Endodermal cell (in vitro differentiated cells): ENCODE data around the gene MACROD1. TPM values are rescaled to one million over a fixed set of nuclear protein-coding genes. Genes with fewer than 3 reads are reported as not detected.

Experiments used
- DNase-seq: peaks from one replicate; pipeline ENCODE4 v3.0.0-alpha.2; 2017
- H3K27ac ChIP-seq: 2 replicates; pipeline ENCODE4 v1.5.1; 2013; ENCODE audit warnings: mild to moderate bottlenecking, low read depth, low read length, moderate library complexity
- H3K27me3 ChIP-seq: 2 replicates; pipeline ENCODE4 v1.6.1; 2013; ENCODE audit warnings: mild to moderate bottlenecking, low read length, moderate library complexity; ENCODE audit not compliant: insufficient read depth, control insufficient read depth, poor library complexity, severe bottlenecking
- H3K36me3 ChIP-seq: 2 replicates; pipeline ENCODE4 v1.7.0; 2013; ENCODE audit warnings: mild to moderate bottlenecking, low read length, moderate library complexity; ENCODE audit not compliant: control insufficient read depth, insufficient read depth
- H3K4me1 ChIP-seq: one replicate; pipeline ENCODE4 v1.7.0; 2013; ENCODE audit warnings: low read length; ENCODE audit not compliant: control insufficient read depth, insufficient read depth
- H3K4me3 ChIP-seq: 2 replicates; pipeline ENCODE4 v1.5.1; 2013; ENCODE audit warnings: mild to moderate bottlenecking, low read length, moderate library complexity
- H3K9ac ChIP-seq: 2 replicates; pipeline ENCODE4 v1.6.1; 2013; ENCODE audit warnings: mild to moderate bottlenecking, low read length, moderate library complexity; ENCODE audit not compliant: poor library complexity, severe bottlenecking; ENCODE audit errors: extremely low read depth
- H3K9me3 ChIP-seq: 2 replicates; pipeline ENCODE4 v1.6.1; 2013; ENCODE audit warnings: mild to moderate bottlenecking, low read length, moderate library complexity; ENCODE audit not compliant: control insufficient read depth
- H3K27ac Mint-ChIP-seq: 2 replicates; pipeline ENCODE4 v1.8.0; 2020; ENCODE audit warnings: mixed read lengths
- H3K27me3 Mint-ChIP-seq: 2 replicates; pipeline ENCODE4 v1.8.0; 2021; ENCODE audit warnings: mild to moderate bottlenecking, mixed read lengths; ENCODE audit not compliant: insufficient read depth
- H3K36me3 Mint-ChIP-seq: 2 replicates; pipeline ENCODE4 v1.8.0; 2020; ENCODE audit warnings: low read depth, mixed read lengths
- H3K4me1 Mint-ChIP-seq: 2 replicates; pipeline ENCODE4 v1.8.0; 2020; ENCODE audit warnings: mixed read lengths
- H3K4me3 Mint-ChIP-seq: 2 replicates; pipeline ENCODE4 v1.8.0; 2020; ENCODE audit warnings: mild to moderate bottlenecking, moderate library complexity, mixed read lengths
- H3K9me3 Mint-ChIP-seq: 2 replicates; pipeline ENCODE4 v1.8.0; 2020; ENCODE audit warnings: mild to moderate bottlenecking, mixed read lengths
- WGBS, 2 experiments: methylation state at CpG; one replicate each; pipeline versions ENCODE4 v1.1.5 to v1.1.7; 2013; ENCODE audit warnings: missing lambda C conversion rate in 2 of 2, mixed read lengths in 1 of 2; ENCODE audit not compliant: insufficient coverage in 1 of 2, insufficient read length in 1 of 2; 5-methylcytosine and 5-hydroxymethylcytosine counted together
- total RNA-seq, 2 donors: library from RNA; stranded (reverse); fragmentation: NEBNext Ultra II Directional in 1 of 2; extraction: Animal tissue kit (Norgen Biotek cat#: 25700) in 1 of 2; gene quantifications; 2 replicates in 1 of 2; 3 replicates in 1 of 2; pipeline ENCODE4 v1.2.1, GENCODE V29; 2021
- TF ChIP-seq, protein P1 (sequence below): fragments of 200-600 bp; sonication (generic); conservative IDR thresholded peaks from 2 replicates; pipeline ENCODE4 v1.5.0; 2021; ENCODE audit warnings: antibody characterized with exemption, mild to moderate bottlenecking

The MACROD1 gene
- total RNA-seq, 2 donors from 2014 or later: 23.0 to 41.9 TPM

DNA sequence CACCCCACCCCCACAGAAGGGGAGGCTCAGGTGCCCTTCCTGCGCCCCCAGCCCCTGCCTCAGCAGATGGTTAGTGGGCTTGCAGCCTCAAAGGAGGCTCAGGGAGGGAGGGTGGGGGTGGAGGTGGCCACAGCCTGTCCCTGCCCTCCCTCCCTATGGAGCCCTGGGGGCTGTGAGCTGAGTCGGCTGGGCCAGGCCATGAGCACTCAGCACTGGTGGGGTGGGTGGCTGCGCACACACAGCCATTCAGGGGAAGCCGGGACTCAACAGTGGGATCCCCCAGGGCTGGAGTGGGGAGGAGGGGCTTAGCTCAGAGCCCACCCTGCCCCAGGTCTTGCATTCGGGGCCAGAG is 80.0 kb downstream of the MACROD1 start:
- Mint-ChIP-seq H3K9me3 (no peaks in the 10 kb centered on the region), H3K27ac (no peak overlapping the region), H3K4me1 (peaks cover 4% of the 10 kb centered on the region), H3K36me3 (no peaks in the 10 kb centered on the region), H3K4me3 (no peak overlapping the region), H3K27me3 (peaks cover 20% of the 10 kb centered on the region)
- Histone ChIP-seq H3K27ac (no peak overlapping the region), H3K4me3 (no peak overlapping the region), H3K9me3 (no peaks in the 10 kb centered on the region), H3K9ac (no peak overlapping the region), H3K27me3 (no peaks in the 10 kb centered on the region), H3K36me3 (no peaks in the 10 kb centered on the region), H3K4me1 (no peaks in the 10 kb centered on the region)
- no peak for DNase-seq
- TF ChIP-seq, protein P1, sequence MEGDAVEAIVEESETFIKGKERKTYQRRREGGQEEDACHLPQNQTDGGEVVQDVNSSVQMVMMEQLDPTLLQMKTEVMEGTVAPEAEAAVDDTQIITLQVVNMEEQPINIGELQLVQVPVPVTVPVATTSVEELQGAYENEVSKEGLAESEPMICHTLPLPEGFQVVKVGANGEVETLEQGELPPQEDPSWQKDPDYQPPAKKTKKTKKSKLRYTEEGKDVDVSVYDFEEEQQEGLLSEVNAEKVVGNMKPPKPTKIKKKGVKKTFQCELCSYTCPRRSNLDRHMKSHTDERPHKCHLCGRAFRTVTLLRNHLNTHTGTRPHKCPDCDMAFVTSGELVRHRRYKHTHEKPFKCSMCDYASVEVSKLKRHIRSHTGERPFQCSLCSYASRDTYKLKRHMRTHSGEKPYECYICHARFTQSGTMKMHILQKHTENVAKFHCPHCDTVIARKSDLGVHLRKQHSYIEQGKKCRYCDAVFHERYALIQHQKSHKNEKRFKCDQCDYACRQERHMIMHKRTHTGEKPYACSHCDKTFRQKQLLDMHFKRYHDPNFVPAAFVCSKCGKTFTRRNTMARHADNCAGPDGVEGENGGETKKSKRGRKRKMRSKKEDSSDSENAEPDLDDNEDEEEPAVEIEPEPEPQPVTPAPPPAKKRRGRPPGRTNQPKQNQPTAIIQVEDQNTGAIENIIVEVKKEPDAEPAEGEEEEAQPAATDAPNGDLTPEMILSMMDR: no peak
- 80 to 82% methylated on average over 3 to 4 of the region's 5 CpGs for WGBS, 2 experiments

DNA sequence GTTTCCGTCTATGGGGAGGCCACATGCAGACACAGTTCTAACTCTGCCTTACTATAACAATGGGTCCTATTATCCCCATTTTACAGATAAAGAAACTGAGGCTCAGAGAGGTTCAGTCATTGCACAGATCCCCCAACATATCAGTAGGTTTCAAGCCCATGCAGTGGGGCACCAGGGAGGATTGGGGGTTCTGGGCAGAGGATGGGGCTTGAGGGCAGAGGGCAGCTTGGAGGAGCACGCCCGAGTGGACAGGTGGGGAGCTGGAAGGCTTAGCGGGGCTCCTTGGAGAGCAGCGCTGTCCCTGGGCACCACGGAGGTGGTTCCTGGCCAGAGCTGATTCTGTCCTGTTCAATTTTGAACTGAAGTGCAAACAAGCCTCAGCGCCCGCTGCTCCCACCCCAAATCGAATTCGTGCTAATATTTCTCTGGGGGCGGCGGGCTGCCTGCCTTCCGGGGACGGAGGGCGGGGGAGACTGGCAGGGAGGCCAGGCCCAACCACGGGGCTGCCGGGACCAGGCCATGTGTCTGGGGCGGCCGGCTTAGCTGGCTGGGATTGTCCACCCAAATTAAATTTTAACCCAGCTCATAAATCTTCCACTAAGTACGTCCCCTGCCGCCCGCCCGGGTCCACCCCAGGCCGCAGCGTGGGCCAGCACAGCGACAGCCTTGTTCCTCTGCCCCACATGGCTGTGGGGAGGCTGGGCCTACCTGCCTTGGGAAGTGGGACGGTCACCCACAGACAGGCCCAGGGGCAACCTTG is 80.8 kb downstream of the MACROD1 start:
- Mint-ChIP-seq H3K27ac (no peak overlapping the region), H3K4me1 (peaks cover 4% of the 10 kb centered on the region), H3K9me3 (no peaks in the 10 kb centered on the region), H3K4me3 (no peak overlapping the region), H3K36me3 (no peaks in the 10 kb centered on the region), H3K27me3 (peaks cover 27% of the 10 kb centered on the region)
- 90% methylated on average over 10 to 27 of the region's 27 CpGs for WGBS, 2 experiments
- no peak for DNase-seq
- Histone ChIP-seq H3K4me1 (no peaks in the 10 kb centered on the region), H3K9ac (no peak overlapping the region), H3K4me3 (no peak overlapping the region), H3K27ac (no peak overlapping the region), H3K27me3 (no peaks in the 10 kb centered on the region), H3K9me3 (no peaks in the 10 kb centered on the region), H3K36me3 (no peaks in the 10 kb centered on the region)
- TF ChIP-seq, protein P1: no peak

DNA sequence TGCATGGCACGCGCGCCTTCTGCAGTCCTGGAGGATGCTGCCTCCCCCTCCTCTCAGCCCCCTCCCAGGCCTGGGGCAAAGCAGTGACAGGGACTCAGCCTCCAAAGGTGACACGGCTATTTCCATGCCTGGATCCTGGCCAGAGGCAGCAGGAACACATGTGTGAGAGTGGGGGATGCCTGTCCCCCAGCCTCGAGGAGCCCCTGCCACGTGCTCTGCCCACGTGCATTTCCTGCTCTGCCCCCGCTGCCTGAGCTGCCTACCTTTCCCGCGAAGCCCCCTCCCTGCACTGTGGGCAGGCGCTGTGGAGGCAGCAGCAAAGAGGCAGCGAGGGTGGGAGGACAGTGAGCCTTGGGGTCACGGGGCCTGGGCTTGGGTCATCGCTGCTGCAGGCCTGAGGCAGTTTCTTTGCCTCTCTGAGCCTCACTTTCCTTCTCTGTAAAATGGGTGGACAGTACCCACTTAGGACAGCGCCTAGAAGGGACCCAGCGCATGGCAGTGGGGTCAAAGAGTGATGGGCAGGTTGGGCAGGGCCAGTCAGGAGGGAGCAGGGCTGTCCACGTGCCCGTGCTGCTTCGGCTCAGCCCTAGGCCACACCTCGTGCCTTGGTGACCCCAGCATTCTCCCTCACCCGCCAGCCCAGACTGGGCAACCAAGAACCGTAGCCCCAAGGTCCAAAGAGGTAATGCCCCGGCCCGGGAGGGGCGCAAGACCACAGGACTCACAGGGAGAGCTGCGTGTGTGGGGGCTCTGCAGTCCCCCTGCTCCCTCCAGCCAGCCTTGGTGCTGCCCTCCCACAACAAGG is 81.6 kb downstream of the MACROD1 start:
- no peaks in the 10 kb centered on the region for H3K27me3 ChIP-seq
- peaks cover 32% of the 10 kb centered on the region for H3K27me3 Mint-ChIP-seq

More for the DNA sequence above, 81.6 kb downstream of the MACROD1 start:
- DNase-seq: no peak
- H3K36me3 ChIP-seq: no peaks in the 10 kb centered on the region
- Mint-ChIP-seq H3K27ac (no peak overlapping the region), H3K9me3 (no peaks in the 10 kb centered on the region), H3K4me1 (peaks cover 4% of the 10 kb centered on the region), H3K36me3 (no peaks in the 10 kb centered on the region), H3K4me3 (no peak overlapping the region)
- no peaks in the 10 kb centered on the region for H3K9me3 ChIP-seq
- no peak overlapping the region for H3K27ac ChIP-seq
- no peak overlapping the region for H3K4me3 ChIP-seq
- TF ChIP-seq, protein P1: no peak
- no peaks in the 10 kb centered on the region for H3K4me1 ChIP-seq
- WGBS, 2 experiments: 89 to 92% methylated on average over 21 to 26 of the region's 26 CpGs
- no peak overlapping the region for H3K9ac ChIP-seq
